Ishikawa (cell line): ENCODE data around the gene DCTN4.
A peak's percentile ranks its signal among the peaks of the same experiment; 100 is the strongest.

ENCODE experiments used
- CEBPB ChIP-seq: IDR thresholded peaks from 2 replicates; pipeline ENCODE4 v1.6.1; 2012
- CREB1 ChIP-seq: IDR thresholded peaks from 2 replicates; pipeline ENCODE4 v1.6.1; 2012; ENCODE audit warnings: low read depth
- EGR1 ChIP-seq: IDR thresholded peaks from 2 replicates; pipeline ENCODE4 v1.6.1; 2012
- EP300 ChIP-seq: IDR thresholded peaks from 2 replicates; pipeline ENCODE4 v1.6.1; 2012; ENCODE audit warnings: borderline replicate concordance
- FOXM1 ChIP-seq: IDR thresholded peaks from 2 replicates; pipeline ENCODE4 v1.6.1; 2012; ENCODE audit warnings: low read depth, borderline replicate concordance
- MAX ChIP-seq: IDR thresholded peaks from 2 replicates; pipeline ENCODE4 v1.6.1; 2012
- NFIC ChIP-seq: IDR thresholded peaks from 2 replicates; pipeline ENCODE4 v1.6.1; 2012
- RAD21 ChIP-seq: IDR thresholded peaks from 2 replicates; pipeline ENCODE4 v1.6.1; 2012; ENCODE audit warnings: low read depth
- REST ChIP-seq: IDR thresholded peaks from 2 replicates; pipeline ENCODE4 v1.6.1; 2012; ENCODE audit warnings: low read depth, mild to moderate bottlenecking
- TAF1 ChIP-seq: IDR thresholded peaks from 2 replicates; pipeline ENCODE4 v1.6.1; 2012; ENCODE audit warnings: low read depth, mild to moderate bottlenecking
- TCF12 ChIP-seq: IDR thresholded peaks from 2 replicates; pipeline ENCODE4 v1.6.1; 2012; ENCODE audit warnings: low read depth
- TEAD4 ChIP-seq: IDR thresholded peaks from 2 replicates; pipeline ENCODE4 v1.6.1; 2012
- USF1 ChIP-seq: IDR thresholded peaks from 2 replicates; pipeline ENCODE4 v1.6.1; 2012
- YY1 ChIP-seq: IDR thresholded peaks from 2 replicates; pipeline ENCODE4 v1.6.1; 2012; ENCODE audit warnings: low read depth
- ZBTB7A ChIP-seq: IDR thresholded peaks from 2 replicates; pipeline ENCODE4 v1.6.1; 2012; ENCODE audit warnings: low read depth

DCTN4 gene

GRCh38 chr5:150729859-150730258, 29.0 kb downstream of the DCTN4 start:
- TF ChIP-seq CEBPB (no peak), FOXM1 (no peak), TCF12 (no peak), YY1 (no peak)

GRCh38 chr5:150723845-150724244, 35.0 kb downstream of the DCTN4 start:
- no peak for TF ChIP-seq REST
- TF ChIP-seq CREB1, result no peak
- no peak for TF ChIP-seq YY1
- no peak for TF ChIP-seq MAX
- no peak for TF ChIP-seq EP300
- no peak for TF ChIP-seq TAF1
- TF ChIP-seq EGR1, result no peak
- TF ChIP-seq CEBPB, result no peak
- no peak for TF ChIP-seq FOXM1
- no peak for TF ChIP-seq ZBTB7A
- no peak for TF ChIP-seq TEAD4
- TF ChIP-seq TCF12, result no peak
- TF ChIP-seq RAD21, result no peak
- no peak for TF ChIP-seq NFIC
- TF ChIP-seq USF1, result no peak

GRCh38 chr5:150710165-150710564, 48.7 kb downstream of the DCTN4 start:
- TF ChIP-seq TCF12, result no peak
- TF ChIP-seq RAD21, result peak; percentile 22; the same call in 1 of the 2 replicates
- no peak for TF ChIP-seq EGR1
- TF ChIP-seq REST, result no peak

GRCh38 chr5:150706776-150707390, 51.9 kb downstream of the DCTN4 start:
- no peak for TF ChIP-seq YY1
- no peak for TF ChIP-seq REST
- TF ChIP-seq FOXM1, result no peak
- no peak for TF ChIP-seq CREB1
- TF ChIP-seq RAD21, result no peak
- no peak for TF ChIP-seq ZBTB7A
- TF ChIP-seq CEBPB, result no peak
- no peak for TF ChIP-seq TEAD4
- TF ChIP-seq MAX, result no peak
- no peak for TF ChIP-seq EP300
- no peak for TF ChIP-seq TAF1
- TF ChIP-seq USF1, result no peak

GRCh38 chr5:150703762-150704161, 55.1 kb downstream of the DCTN4 start:
- TF ChIP-seq YY1 (no peak), EP300 (no peak), TAF1 (no peak), TCF12 (no peak), REST (no peak), ZBTB7A (no peak), CREB1 (no peak), EGR1 (no peak), RAD21 (no peak), NFIC (no peak), FOXM1 (no peak), USF1 (no peak)
